Astrocyte of the cerebellum (primary cell): Measurements from ENCODE around the gene TNIK.
"Not testable (repeated sequence)": the region's sequence is repeated elsewhere in the genome, so short reads cannot be mapped to it uniquely, and the experiment has no call there.

Experiments
- DNase-seq: peaks from one replicate; pipeline ENCODE4 v3.0.0-alpha.2; 2011; ENCODE audit warnings: low read depth
- H3K4me3 ChIP-seq: 2 replicates; pipeline ENCODE4 v1.5.1; 2011; ENCODE audit warnings: mild to moderate bottlenecking, low read depth, low read length, moderate library complexity
- CTCF ChIP-seq: IDR thresholded peaks from 2 replicates; pipeline ENCODE4 v1.5.1; 2012; ENCODE audit warnings: low read length, low read depth, moderate library complexity, mild to moderate bottlenecking; ENCODE audit errors: missing control alignments
- in situ Hi-C: cut with HindIII; loops from 2 replicates; pipeline ENCODE4 v1.10.0; 2017; ENCODE audit warnings: low sequenced_read_pairs

The TNIK gene

DNA sequence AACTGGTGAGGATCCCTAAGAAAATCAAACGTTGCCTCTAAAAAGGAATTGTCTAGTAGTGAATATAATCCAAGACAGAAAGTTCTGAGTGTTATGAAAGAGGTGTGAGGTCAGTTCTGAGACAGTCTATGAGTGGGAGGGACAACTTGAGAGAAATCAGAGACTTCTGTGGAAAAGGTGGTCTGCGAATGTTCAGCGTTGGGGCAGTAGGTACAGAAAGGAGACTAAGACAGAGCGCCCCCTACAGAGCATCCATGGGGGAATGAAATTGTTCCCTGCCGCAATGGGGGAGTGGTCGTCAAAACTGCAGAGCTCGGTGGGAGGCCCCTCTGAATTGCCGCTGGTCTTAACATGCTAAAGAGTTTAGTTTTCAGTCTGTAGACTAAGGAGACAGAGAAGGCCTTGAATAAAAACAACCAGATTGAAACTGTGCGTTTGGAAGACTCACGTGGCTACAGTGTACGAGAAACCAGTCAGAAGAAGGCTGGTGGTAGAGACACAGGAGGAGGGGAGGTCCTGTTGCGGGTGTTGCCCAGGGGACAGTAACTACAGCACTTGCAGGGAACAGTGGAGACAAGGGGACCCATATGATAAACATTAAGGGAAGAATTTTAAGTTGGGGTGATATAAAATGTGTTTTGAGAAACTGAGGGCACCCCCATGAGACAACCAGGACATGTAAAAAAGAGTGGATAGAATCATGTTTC is 6.9 kb downstream of the TNIK start:
- in situ Hi-C loops: no loop called here
- DNase-seq: no peak
- H3K4me3 ChIP-seq: no peak overlapping the region
- TF ChIP-seq CTCF: no peak

- no peak for TF ChIP-seq CTCF
- no peak for DNase-seq
- in situ Hi-C loops: no loop called here
- H3K4me3 ChIP-seq: no peak overlapping the region
These were observed 7.9 kb downstream of the TNIK start for GRCh38 chr3:171452328-171452727.

DNA sequence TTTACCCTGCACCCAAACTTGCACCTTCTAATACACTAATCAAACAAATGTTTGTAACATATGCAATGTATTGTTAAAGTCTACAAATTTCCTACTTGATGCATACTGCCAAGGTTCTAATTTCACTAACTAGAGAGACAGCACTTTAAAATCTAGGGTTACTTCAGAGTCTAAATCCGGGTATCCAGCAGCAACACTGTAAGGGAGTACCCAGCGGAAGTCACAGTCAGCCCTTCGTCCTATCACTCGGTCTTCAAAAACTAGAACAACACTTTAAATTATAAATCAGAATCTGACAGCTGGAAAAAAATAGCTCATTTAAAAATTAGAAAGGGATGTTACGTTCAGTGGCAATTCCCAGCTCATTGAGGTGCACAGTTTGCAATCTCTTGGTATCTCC is 8.3 kb downstream of the TNIK start:
- DNase-seq: no peak
- no peak for TF ChIP-seq CTCF
- no peak overlapping the region for H3K4me3 ChIP-seq
- in situ Hi-C loops: no loop called here

DNA sequence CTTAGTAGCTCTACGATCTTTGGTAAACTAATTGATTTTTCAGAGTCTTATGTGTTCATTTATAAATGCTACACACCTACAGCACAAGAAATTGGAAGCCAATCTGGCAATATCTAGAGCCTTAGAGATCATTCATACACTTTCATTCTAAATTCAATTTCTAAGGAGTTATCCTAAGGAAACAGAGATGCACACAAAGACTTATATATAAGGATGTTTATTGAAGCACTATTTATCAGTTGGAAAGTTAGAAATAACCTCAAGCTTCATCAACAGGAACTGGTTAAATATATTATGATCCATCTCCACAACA is 12.7 kb downstream of the TNIK start:
- H3K4me3 ChIP-seq, in situ Hi-C loops, DNase-seq: not testable (repeated sequence)

GRCh38 chr3:171446801-171447578 is 13.2 kb downstream of the TNIK start:
- TF ChIP-seq CTCF: no peak
- H3K4me3 ChIP-seq: no peak overlapping the region
- DNase-seq: no peak
- in situ Hi-C loops: no loop called here

GRCh38 chr3:171446301-171446700 is 13.9 kb downstream of the TNIK start:
- H3K4me3 ChIP-seq: no peak overlapping the region
- DNase-seq: no peak
- TF ChIP-seq CTCF: no peak
- in situ Hi-C loops: no loop called here

- TF ChIP-seq CTCF: no peak
- no peak for DNase-seq
- in situ Hi-C loops: no loop called here
- no peak overlapping the region for H3K4me3 ChIP-seq
These were observed 14.5 kb downstream of the TNIK start for GRCh38 chr3:171445620-171446204.
